DOHH2 (cell line): ENCODE measurements around the gene LARP1B.
"Not testable (repeated sequence)": the region's sequence is repeated elsewhere in the genome, so short reads cannot be mapped to it uniquely, and the experiment has no call there.

Experiments used
- H3F3A ChIP-seq: fragments of 200-600 bp; sonication (generic), shearing (Covaris generic); 2 replicates; pipeline ENCODE4 v1.6.0; 2016; ENCODE audit warnings: antibody characterized with exemption, mild to moderate bottlenecking; ENCODE audit not compliant: control insufficient read depth, insufficient read depth
- H3K27ac ChIP-seq: fragments of 200-600 bp; sonication (generic); 2 replicates; pipeline ENCODE4 v1.5.1; 2014; ENCODE audit warnings: low read depth, mild to moderate bottlenecking, low read length, moderate library complexity
- H3K27me3 ChIP-seq: fragments of 200-600 bp; sonication (generic); 2 replicates; pipeline ENCODE4 v1.6.1; 2014; ENCODE audit warnings: mild to moderate bottlenecking, low read length, mixed read lengths; ENCODE audit not compliant: control insufficient read depth
- H3K36me3 ChIP-seq: fragments of 200-600 bp; sonication (generic); 2 replicates; pipeline ENCODE4 v1.6.1; 2014; ENCODE audit warnings: mild to moderate bottlenecking, low read length, moderate library complexity, mixed read lengths; ENCODE audit not compliant: control insufficient read depth
- H3K4me1 ChIP-seq: fragments of 200-600 bp; sonication (generic); 2 replicates; pipeline ENCODE4 v1.6.1; 2014; ENCODE audit warnings: mild to moderate bottlenecking, low read length, mixed read lengths; ENCODE audit not compliant: control insufficient read depth
- H3K4me2 ChIP-seq: fragments of 200-600 bp; sonication (generic); 2 replicates; pipeline ENCODE4 v1.6.0; 2014; ENCODE audit warnings: mild to moderate bottlenecking, low read length, moderate library complexity
- H3K4me3 ChIP-seq: fragments of 200-600 bp; sonication (generic); 2 replicates; pipeline ENCODE4 v1.5.1; 2014; ENCODE audit warnings: mild to moderate bottlenecking, low read length, mixed read lengths
- H3K79me2 ChIP-seq: fragments of 200-600 bp; sonication (generic); 2 replicates; pipeline ENCODE4 v1.6.1; 2014; ENCODE audit warnings: mild to moderate bottlenecking, low read length, mixed read lengths; ENCODE audit not compliant: control insufficient read depth
- H3K9me2 ChIP-seq: fragments of 200-600 bp; sonication (generic); replicated peaks from 2 replicates; pipeline ENCODE4 v1.6.1; 2014; ENCODE audit warnings: mild to moderate bottlenecking, low read length, mixed read lengths; ENCODE audit not compliant: control insufficient read depth
- H3K9me3 ChIP-seq: fragments of 200-600 bp; sonication (generic); 2 replicates; pipeline ENCODE4 v1.6.1; 2014; ENCODE audit warnings: antibody characterized with exemption, low read length, mixed read lengths; ENCODE audit not compliant: control insufficient read depth, insufficient read depth
- H4K20me1 ChIP-seq: fragments of 200-600 bp; sonication (generic); 2 replicates; pipeline ENCODE4 v1.6.0; 2014; ENCODE audit warnings: low read depth, mild to moderate bottlenecking, antibody characterized with exemption, low read length, moderate library complexity; ENCODE audit not compliant: control insufficient read depth, insufficient read depth
- CTCF ChIP-seq: fragments of 200-600 bp; sonication (generic); IDR thresholded peaks from one replicate; pipeline ENCODE4 v1.5.1; 2014; ENCODE audit warnings: antibody characterized with exemption, mild to moderate bottlenecking, low read depth, low read length; ENCODE audit not compliant: poor library complexity, severe bottlenecking
- EZH2phosphoT487 ChIP-seq: fragments of 200-600 bp; sonication (generic); IDR thresholded peaks from 2 replicates; pipeline ENCODE4 v1.6.1; 2017; ENCODE audit warnings: borderline replicate concordance, mild to moderate bottlenecking, antibody characterized with exemption, low read length, moderate library complexity, mixed read lengths

Gene LARP1B

GRCh38 chr4:128076464-128076863, 15.4 kb downstream of the LARP1B start:
- no peak overlapping the region for H3K4me3 ChIP-seq
- H3K4me2 ChIP-seq = no peak overlapping the region
- no peaks in the 10 kb centered on the region for H3F3A ChIP-seq
- H3K36me3 ChIP-seq = peaks cover 20% of the 10 kb centered on the region
- H3K27me3 ChIP-seq = no peaks in the 10 kb centered on the region
- TF ChIP-seq EZH2phosphoT487 (no peak), CTCF (no peak)
- H3K79me2 ChIP-seq = peaks cover 14% of the 10 kb centered on the region
- no peaks in the 10 kb centered on the region for H3K9me2 ChIP-seq
- H4K20me1 ChIP-seq = no peaks in the 10 kb centered on the region
- no peaks in the 10 kb centered on the region for H3K9me3 ChIP-seq
- H3K27ac ChIP-seq = no peak overlapping the region
- no peaks in the 10 kb centered on the region for H3K4me1 ChIP-seq

GRCh38 chr4:128095293-128095692, 34.2 kb downstream of the LARP1B start:
- not testable (repeated sequence) for H3K27me3 ChIP-seq, H3K4me2 ChIP-seq, H3K27ac ChIP-seq, H3K9me3 ChIP-seq, H3K79me2 ChIP-seq, H3F3A ChIP-seq, H3K4me3 ChIP-seq, H3K9me2 ChIP-seq, H3K4me1 ChIP-seq, H4K20me1 ChIP-seq
- H3K36me3 ChIP-seq = peaks cover 16% of the 10 kb centered on the region

- Histone ChIP-seq H3K4me3 (no peak overlapping the region), H3K9me3 (no peaks in the 10 kb centered on the region), H3K27ac (no peak overlapping the region), H3K4me1 (no peaks in the 10 kb centered on the region), H3K4me2 (no peak overlapping the region), H3K27me3 (no peaks in the 10 kb centered on the region), H3K79me2 (no peaks in the 10 kb centered on the region), H3K36me3 (peaks cover 17% of the 10 kb centered on the region), H3F3A (no peaks in the 10 kb centered on the region), H3K9me2 (no peaks in the 10 kb centered on the region), H4K20me1 (no peaks in the 10 kb centered on the region)
- no peak for TF ChIP-seq CTCF
- TF ChIP-seq EZH2phosphoT487 = no peak
Measured at GRCh38 chr4:128107766-128108165, 46.7 kb downstream of the LARP1B start.

GRCh38 chr4:128123036-128123435, 61.9 kb downstream of the LARP1B start:
- Histone ChIP-seq H3K4me1 (no peaks in the 10 kb centered on the region), H3K27me3 (no peaks in the 10 kb centered on the region), H3K79me2 (no peaks in the 10 kb centered on the region), H3K9me3 (no peaks in the 10 kb centered on the region), H3K4me3 (no peak overlapping the region), H3K4me2 (no peak overlapping the region), H4K20me1 (no peaks in the 10 kb centered on the region), H3K36me3 (0 out of 2 replicates have a peak, but pooled peaks cover 3% of the 10 kb centered on the region), H3K27ac (no peak overlapping the region), H3F3A (no peaks in the 10 kb centered on the region), H3K9me2 (no peaks in the 10 kb centered on the region)
- TF ChIP-seq CTCF (no peak), EZH2phosphoT487 (no peak)
